GM12891 (cell line): Measurements from ENCODE around the gene NBPF14.
"Not testable (repeated sequence)": the region's sequence is repeated elsewhere in the genome, so short reads cannot be mapped to it uniquely, and the experiment has no call there.

Source experiments
- POLR2A ChIP-seq: IDR thresholded peaks from 2 replicates; pipeline ENCODE4 v1.6.1; 2011; ENCODE audit warnings: low read depth, low read length, control low read depth
- POLR2AphosphoS5 ChIP-seq: IDR thresholded peaks from 2 replicates; pipeline ENCODE4 v1.6.1; 2011; ENCODE audit warnings: low read depth, low read length, control low read depth
- TAF1 ChIP-seq: IDR thresholded peaks from 2 replicates; pipeline ENCODE4 v1.6.1; 2011; ENCODE audit warnings: low read depth, low read length, control low read depth

DNA sequence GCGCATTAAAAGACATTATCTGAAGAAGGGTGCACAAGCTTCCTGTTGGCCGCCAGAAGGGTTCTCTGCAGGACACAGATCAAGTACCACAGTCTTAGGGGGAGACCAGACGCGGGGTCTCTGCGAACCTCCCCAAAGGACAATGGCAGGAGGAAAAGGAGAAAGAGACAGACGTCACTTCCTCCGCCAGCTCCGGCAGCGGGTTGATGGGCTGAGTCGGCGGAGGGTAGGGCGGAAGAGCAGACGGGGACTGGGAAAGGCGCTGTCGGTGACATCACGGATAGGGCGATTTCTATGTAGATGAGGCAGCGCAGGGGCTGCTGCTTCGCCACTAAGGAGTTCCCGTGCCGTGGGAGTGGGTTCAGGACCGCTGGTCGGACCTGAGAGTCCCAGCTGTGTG, 73.7 kb downstream of the NBPF14 start:
- not testable (repeated sequence) for TF ChIP-seq POLR2AphosphoS5, TAF1, POLR2A
